DND-41 (cell line): ENCODE results near the gene ARFGEF3.

ENCODE experiments used
- CTCF ChIP-seq: IDR thresholded peaks from 2 replicates; pipeline ENCODE4 v1.5.1; 2012; ENCODE audit warnings: borderline replicate concordance, low read length, moderate library complexity, mild to moderate bottlenecking; ENCODE audit not compliant: poor library complexity, severe bottlenecking; ENCODE audit errors: extremely low read depth
- EZH2 ChIP-seq: IDR thresholded peaks from 3 replicates; pipeline ENCODE4 v1.6.1; 2012; ENCODE audit warnings: borderline replicate concordance, low read depth, mild to moderate bottlenecking, moderate library complexity, low read length, inconsistent platforms; ENCODE audit not compliant: severe bottlenecking

DNA sequence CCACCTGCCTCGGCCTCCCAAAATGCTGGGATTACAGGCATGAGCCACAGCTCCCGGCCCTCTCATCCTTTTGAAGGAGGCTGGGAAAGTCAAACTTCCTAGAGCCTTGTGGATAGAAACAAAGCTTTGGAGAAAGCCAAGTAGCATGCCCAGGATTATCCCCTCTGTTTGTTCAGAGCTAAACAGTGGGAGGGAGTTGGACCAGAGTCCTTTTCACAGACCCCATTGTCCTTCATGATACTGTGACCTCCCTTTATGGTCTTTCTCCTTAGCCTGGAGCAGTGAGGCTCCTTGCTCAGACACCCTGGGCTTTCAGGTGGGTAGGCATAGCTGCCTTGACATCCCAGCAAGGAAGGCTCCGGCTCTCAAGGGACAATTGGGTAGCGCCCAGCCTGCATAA, 25.4 kb downstream of the ARFGEF3 start:
- no peak for TF ChIP-seq CTCF
- no peak for TF ChIP-seq EZH2
